AG10803 (cell line): ENCODE data around the gene SSR3.
A peak's percentile ranks its signal among the peaks of the same experiment; 100 is the strongest.

ENCODE experiments used
- DNase-seq: peaks from one replicate; pipeline ENCODE4 v3.0.0; 2010; ENCODE audit warnings: low read depth
- H3K4me3 ChIP-seq: 2 replicates; pipeline ENCODE4 v1.5.1; 2011; ENCODE audit warnings: mild to moderate bottlenecking, low read length, control low read depth
- TF ChIP-seq, protein P1 (sequence below): conservative IDR thresholded peaks from 2 replicates; pipeline ENCODE4 v1.5.1; 2011; ENCODE audit warnings: mild to moderate bottlenecking, low read length, control low read depth, inconsistent platforms

Gene SSR3

DNA sequence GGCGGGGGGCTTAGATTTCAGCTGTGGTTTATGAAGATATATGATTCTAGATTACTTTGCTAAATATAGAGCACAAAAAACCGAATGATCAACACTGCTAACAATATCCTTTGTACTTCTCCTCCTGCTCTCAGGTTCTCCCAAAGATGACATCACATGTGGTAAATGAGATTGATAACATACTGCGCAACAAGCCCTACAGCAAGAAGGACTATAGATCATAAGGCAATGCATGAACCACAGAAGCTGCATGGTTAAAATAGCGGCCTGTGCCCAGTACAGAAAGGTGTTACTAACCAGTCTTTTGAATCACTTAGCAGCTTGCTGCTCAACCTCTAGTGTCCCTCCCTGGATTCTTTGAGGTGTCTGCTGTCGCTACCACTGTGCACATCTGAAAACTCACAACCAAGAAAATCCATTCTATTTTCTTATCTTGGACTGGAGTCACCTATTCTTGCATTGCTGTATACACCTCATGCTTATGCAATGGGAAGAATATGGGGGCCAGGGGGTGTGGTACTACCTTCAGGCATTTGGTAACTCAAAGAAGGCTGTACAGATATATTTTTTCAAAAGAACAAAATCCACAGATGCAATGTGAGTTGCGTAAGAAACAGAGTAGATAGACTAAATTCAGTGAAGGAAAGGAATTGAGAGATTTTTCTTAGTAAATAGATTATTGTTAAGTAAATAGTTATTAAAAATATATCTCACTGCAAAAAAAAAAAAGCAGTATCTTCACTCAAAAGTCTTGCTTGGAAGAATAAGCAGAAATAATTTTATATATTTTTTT lies 18.2 kb downstream of the SSR3 start:
- TF ChIP-seq, protein P1, sequence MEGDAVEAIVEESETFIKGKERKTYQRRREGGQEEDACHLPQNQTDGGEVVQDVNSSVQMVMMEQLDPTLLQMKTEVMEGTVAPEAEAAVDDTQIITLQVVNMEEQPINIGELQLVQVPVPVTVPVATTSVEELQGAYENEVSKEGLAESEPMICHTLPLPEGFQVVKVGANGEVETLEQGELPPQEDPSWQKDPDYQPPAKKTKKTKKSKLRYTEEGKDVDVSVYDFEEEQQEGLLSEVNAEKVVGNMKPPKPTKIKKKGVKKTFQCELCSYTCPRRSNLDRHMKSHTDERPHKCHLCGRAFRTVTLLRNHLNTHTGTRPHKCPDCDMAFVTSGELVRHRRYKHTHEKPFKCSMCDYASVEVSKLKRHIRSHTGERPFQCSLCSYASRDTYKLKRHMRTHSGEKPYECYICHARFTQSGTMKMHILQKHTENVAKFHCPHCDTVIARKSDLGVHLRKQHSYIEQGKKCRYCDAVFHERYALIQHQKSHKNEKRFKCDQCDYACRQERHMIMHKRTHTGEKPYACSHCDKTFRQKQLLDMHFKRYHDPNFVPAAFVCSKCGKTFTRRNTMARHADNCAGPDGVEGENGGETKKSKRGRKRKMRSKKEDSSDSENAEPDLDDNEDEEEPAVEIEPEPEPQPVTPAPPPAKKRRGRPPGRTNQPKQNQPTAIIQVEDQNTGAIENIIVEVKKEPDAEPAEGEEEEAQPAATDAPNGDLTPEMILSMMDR, result no peak
- H3K4me3 ChIP-seq, result no peak overlapping the region
- no peak for DNase-seq

DNA sequence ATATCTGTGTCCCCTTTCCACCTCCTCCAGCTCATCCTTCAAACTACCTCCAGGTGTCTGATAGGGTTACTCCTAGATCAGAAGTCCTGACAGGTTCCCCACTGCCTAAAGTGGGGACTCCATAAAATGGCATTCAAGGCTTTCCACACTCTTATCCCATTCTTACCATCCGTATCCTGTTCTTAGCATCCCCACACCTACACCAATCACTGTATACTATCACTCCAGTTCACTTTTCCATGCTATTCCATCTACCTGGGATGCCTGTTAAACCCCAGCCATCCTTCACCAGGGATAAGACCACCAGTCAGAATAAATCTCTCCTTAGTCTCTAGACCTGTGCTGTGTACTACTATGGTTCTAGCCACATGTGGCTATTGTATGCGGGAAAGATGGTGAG lies 19.1 kb downstream of the SSR3 start:
- TF ChIP-seq, protein P1, result no peak
- no peak for DNase-seq

DNA sequence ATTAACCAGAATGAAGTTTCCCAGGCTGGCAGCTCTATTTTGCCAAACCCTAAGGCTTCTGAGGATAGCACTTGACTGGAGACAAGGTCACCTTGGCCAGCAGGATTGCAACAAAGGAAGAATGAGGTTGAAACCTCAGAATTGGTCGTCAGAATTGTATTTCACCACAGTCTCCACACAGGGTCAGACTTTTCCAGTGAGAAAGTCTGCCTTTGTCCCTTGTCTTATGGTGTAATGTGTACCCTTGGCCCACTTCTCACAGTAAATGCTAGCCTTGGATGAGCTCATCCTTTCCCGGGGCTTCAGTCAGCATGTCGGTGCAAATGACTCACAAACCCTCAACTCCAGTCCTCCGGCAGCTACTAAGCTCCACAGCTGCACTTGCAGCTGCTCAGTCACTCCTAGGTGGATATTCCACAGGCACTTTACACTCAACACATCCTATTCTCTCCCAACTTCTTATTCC lies 19.7 kb downstream of the SSR3 start:
- peak; percentile 98 for DNase-seq
- no peak overlapping the region for H3K4me3 ChIP-seq
- TF ChIP-seq, protein P1, result peak; percentile 54

More for the DNA sequence above, 19.1 kb downstream of the SSR3 start:
- no peak overlapping the region for H3K4me3 ChIP-seq

DNA sequence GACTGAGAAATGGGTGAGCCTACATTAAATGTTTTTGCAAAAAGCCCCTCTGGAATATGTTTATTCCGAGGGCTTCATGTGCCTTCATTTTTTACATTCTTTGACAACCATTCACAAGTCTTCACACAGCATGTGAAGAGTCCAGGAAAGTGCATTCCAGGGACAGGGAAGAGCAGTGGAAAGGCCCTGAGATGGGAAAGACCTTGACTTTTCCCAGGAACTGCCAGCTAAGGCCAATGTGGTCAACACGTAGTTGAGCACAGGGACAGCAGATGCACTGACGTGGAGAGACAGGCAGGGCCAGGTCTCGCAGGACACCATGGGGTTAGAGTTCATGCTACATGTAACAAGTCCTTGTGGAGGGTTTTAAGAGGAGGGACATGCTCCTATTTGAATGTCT lies 21.7 kb downstream of the SSR3 start:
- TF ChIP-seq, protein P1, result no peak
- peak; percentile 60 for DNase-seq
- no peak overlapping the region for H3K4me3 ChIP-seq

DNA sequence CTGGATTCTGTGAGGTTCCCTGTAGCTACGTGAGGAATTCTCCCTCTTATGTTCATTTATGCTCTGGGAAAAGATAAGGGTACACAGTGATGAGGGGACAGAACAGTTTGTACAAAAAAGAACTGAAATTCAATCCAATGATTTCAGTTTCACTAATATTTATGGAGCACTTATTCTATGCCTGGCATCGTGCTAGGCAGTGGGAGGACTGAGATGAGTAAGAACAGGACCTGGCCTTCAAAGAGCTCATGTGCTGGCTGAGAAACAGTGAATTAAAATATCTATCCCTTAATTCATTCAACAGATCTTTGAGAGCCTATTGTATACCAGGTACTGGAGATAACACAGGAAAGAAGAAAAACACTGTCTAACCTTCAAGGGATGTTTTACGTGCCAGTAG lies 22.2 kb downstream of the SSR3 start:
- no peak for DNase-seq
- H3K4me3 ChIP-seq, result no peak overlapping the region
- TF ChIP-seq, protein P1, result no peak

DNA sequence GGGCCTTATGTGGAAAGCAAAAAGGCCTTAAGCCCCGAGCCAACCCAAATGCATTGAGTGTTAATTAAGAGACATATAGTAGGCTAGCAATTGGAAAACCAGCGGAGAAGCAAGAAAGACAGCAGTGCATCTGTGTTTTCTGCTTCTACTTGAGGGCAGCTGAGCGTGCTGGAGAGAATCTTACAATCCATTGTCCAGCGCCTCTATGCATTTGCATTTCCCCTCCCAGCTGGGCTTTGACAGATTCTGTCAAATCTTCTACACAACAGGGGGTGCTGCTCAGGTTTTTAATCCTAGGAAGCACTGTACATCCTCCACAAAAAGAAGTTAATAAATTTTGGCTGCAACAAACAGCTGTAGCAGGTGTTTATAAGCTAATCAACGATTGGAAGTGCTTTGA lies 23.9 kb downstream of the SSR3 start:
- no peak overlapping the region for H3K4me3 ChIP-seq
- DNase-seq, result no peak
- TF ChIP-seq, protein P1, result no peak

DNA sequence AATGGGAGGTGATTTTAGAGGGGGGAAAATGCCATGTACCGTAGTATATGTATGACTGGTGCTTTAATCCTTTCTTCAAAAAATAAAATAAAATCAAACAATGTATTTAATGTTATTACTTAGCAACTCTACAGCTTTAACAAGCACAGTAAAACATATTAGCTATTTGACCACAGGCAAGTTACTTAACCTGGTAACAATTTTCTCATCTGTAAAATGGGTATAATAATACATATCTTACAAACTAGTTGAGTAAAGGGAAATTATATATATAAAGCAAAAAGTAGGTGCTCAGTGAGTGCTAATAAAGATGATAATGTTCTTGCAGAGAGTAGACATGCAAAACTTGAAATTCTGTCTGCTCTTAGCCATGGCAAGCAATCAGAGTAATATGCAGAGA lies 27.9 kb downstream of the SSR3 start:
- TF ChIP-seq, protein P1, result no peak
- no peak overlapping the region for H3K4me3 ChIP-seq
- no peak for DNase-seq
